CD4-positive, alpha-beta T cell (primary cell): ENCODE data around the gene CYS1. TPM values are rescaled to one million over a fixed set of nuclear protein-coding genes. Genes with fewer than 3 reads are reported as not detected.

Experiments used
- ATAC-seq: fragments of 200-7000 bp; cut with Tn5 transposase; one replicate; pipeline ENCODE4 v1.10.0; 2022; ENCODE audit warnings: mild to moderate bottlenecking; ENCODE audit not compliant: poor library complexity
- CTCF ChIA-PET: fragments of 350-600 bp; sonication (Branson Sonifier 250); formaldehyde crosslinking; loops from one replicate; lab custom pipeline; 2021; ENCODE audit warnings: antibody characterized with exemption, inconsistent platforms; lab: Charles Lee
- POLR2A ChIA-PET: fragments of 350-600 bp; sonication (Branson Sonifier 250); formaldehyde crosslinking; loops from one replicate; lab custom pipeline; 2021; ENCODE audit warnings: antibody characterized with exemption, inconsistent platforms; lab: Charles Lee
- DNase-seq, 14 experiments: peaks; one replicate each; pipeline ENCODE4 v3.0.0-alpha.2; 2013 to 2020; ENCODE audit warnings: mixed read lengths in 2 of 14
- H3K27ac ChIP-seq, 2 donors: one replicate each; pipeline versions ENCODE4 v1.5.1 to v1.7.0; 2013; ENCODE audit warnings: low read length in 2 of 2, low read depth in 1 of 2, mild to moderate bottlenecking in 1 of 2
- H3K27me3 ChIP-seq, 2 experiments: 1 replicate in 1 of 2; 2 replicates in 1 of 2; pipeline versions ENCODE4 v1.6.1 to v1.7.0; 2013; ENCODE audit warnings: low read length in 2 of 2, control low read depth in 1 of 2, mild to moderate bottlenecking in 1 of 2, moderate library complexity in 1 of 2; ENCODE audit not compliant: insufficient read depth in 2 of 2, control insufficient read depth in 1 of 2
- H3K36me3 ChIP-seq: one replicate; pipeline ENCODE4 v1.6.1; 2013; ENCODE audit warnings: low read length, control low read depth; ENCODE audit not compliant: insufficient read depth
- H3K4me1 ChIP-seq: one replicate; pipeline ENCODE4 v1.6.1; 2013; ENCODE audit warnings: low read length, control low read depth; ENCODE audit not compliant: insufficient read depth
- H3K4me3 ChIP-seq: one replicate; pipeline ENCODE4 v1.5.1; 2013; ENCODE audit warnings: mild to moderate bottlenecking, low read length, moderate library complexity
- H3K9me3 ChIP-seq, 2 experiments: 1 replicate in 1 of 2; 2 replicates in 1 of 2; pipeline versions ENCODE4 v1.6.1 to v1.7.0; 2013; ENCODE audit warnings: low read length in 2 of 2, mild to moderate bottlenecking in 2 of 2, control low read depth in 1 of 2, moderate library complexity in 1 of 2; ENCODE audit not compliant: control insufficient read depth in 1 of 2, insufficient read depth in 1 of 2
- H3K27ac Mint-ChIP-seq: one replicate; pipeline ENCODE4 v1.8.0; 2020; ENCODE audit warnings: mixed read lengths
- H3K27me3 Mint-ChIP-seq: one replicate; pipeline ENCODE4 v1.8.0; 2021; ENCODE audit warnings: mixed read lengths
- H3K36me3 Mint-ChIP-seq: one replicate; pipeline ENCODE4 v1.8.0; 2021; ENCODE audit warnings: low read depth, mixed read lengths
- H3K4me1 Mint-ChIP-seq: one replicate; pipeline ENCODE4 v1.8.0; 2021; ENCODE audit warnings: low read depth, mixed read lengths
- H3K4me3 Mint-ChIP-seq: one replicate; pipeline ENCODE4 v1.8.0; 2020; ENCODE audit warnings: mild to moderate bottlenecking, mixed read lengths
- H3K9me3 Mint-ChIP-seq: one replicate; pipeline ENCODE4 v1.8.0; 2020; ENCODE audit warnings: mixed read lengths
- intact Hi-C, 2 experiments: fragments of 100-400 bp; cut with DNase I in 1 of 2; cut with micrococcal nuclease in 1 of 2; formaldehyde crosslinking; loops; one replicate each; pipeline versions ENCODE4 v1.15.1 to v1.9.0; 2023 to 2025; cut with DNase I, micrococcal nuclease
- total RNA-seq, 174 experiments: library from RNA in 2 of 174; stranded (reverse) in 2 of 174; gene quantifications; one replicate each; pipeline ENCODE4 v1.2.3 and lab custom pipeline; 2021 to 2026
- TF ChIP-seq, protein P1 (sequence below): fragments of 200-600 bp; IDR thresholded peaks from one replicate; pipeline ENCODE4 v1.8.0; 2022; ENCODE audit warnings: antibody characterized with exemption, mild to moderate bottlenecking

The CYS1 gene
- total RNA-seq, 2 experiments from 2014 or later: not detected

DNA sequence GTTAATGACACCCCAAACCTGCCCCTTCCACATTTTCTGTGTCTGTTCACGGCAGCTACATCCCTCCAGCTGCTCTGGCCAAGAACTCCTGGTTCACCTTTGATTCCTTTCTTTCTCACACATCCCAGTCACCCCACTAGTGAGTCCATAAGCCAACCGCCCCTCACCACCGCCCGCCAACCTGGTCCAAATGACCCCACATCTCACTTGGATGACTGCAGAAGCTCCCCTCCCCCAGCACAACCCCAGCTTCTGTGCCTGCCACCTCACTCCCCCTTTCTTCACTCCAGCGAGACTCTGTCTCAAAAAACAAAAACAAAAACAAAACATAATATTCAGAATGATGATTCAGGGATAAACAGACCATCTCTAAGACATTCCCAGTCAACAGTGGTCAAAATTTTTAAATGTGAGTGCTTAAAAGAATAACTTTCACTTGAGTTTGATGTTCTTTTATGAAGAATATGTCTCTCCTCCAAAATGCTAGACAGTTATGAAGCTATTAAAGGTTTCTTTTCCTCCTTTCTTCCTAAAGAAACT, 3.2 kb downstream of the CYS1 start:
- peaks cover 18% of the 10 kb centered on the region for H3K4me1 Mint-ChIP-seq
- CTCF ChIA-PET: interaction anchor here (1.5 kb wide), 1 partner anchor 20 kb away, joined by 4 read pairs; no protein-coding TSS in a partner anchor

DNA sequence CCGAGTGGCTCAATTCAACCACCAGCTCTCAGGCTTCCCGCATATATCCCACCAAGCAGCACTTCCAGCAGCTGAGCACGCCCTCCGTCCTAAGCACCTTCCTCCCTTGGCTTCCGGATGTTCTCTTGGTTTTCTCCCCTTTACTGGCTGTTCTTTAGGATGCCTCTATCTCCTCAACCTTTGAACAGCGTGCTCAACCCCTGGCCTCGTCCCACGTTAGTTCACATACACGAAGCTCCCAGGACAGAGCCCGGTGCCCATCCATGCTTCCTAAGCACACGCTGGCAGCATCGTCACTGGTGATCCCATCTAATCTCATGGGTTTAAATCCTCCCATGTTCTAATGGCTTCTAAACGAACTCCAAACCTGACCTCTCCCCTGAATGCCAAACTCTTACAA, 3.7 kb downstream of the CYS1 start:
- TF ChIP-seq, protein P1, sequence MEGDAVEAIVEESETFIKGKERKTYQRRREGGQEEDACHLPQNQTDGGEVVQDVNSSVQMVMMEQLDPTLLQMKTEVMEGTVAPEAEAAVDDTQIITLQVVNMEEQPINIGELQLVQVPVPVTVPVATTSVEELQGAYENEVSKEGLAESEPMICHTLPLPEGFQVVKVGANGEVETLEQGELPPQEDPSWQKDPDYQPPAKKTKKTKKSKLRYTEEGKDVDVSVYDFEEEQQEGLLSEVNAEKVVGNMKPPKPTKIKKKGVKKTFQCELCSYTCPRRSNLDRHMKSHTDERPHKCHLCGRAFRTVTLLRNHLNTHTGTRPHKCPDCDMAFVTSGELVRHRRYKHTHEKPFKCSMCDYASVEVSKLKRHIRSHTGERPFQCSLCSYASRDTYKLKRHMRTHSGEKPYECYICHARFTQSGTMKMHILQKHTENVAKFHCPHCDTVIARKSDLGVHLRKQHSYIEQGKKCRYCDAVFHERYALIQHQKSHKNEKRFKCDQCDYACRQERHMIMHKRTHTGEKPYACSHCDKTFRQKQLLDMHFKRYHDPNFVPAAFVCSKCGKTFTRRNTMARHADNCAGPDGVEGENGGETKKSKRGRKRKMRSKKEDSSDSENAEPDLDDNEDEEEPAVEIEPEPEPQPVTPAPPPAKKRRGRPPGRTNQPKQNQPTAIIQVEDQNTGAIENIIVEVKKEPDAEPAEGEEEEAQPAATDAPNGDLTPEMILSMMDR: no peak
- Histone ChIP-seq H3K4me1 (peaks cover 25% of the 10 kb centered on the region), H3K9me3 (no peaks in the 10 kb centered on the region), H3K36me3 (no peaks in the 10 kb centered on the region), H3K4me3 (no peak overlapping the region), H3K27ac (no peak overlapping the region), H3K27me3 (peaks cover 45 to 62% of the 10 kb centered on the region in 2 experiments)
- Mint-ChIP-seq H3K4me1 (peaks cover 18% of the 10 kb centered on the region), H3K36me3 (no peaks in the 10 kb centered on the region), H3K4me3 (no peak overlapping the region), H3K9me3 (no peaks in the 10 kb centered on the region), H3K27me3 (peaks cover 72% of the 10 kb centered on the region), H3K27ac (no peak overlapping the region)
- ChIA-PET POLR2A (no interaction called here), CTCF (interaction anchor here (1.5 kb wide), 1 partner anchor 21 kb away, joined by 4 read pairs; no protein-coding TSS in a partner anchor)
- ATAC-seq: no peak
- DNase-seq: no peak
- intact Hi-C loops: loop anchor here (5.0 to 10.0 kb wide), 2 partner anchors 41 to 328 kb away; no protein-coding TSS in a partner anchor

More for the DNA sequence above, 3.2 kb downstream of the CYS1 start:
- Mint-ChIP-seq H3K27ac (no peak overlapping the region), H3K27me3 (peaks cover 72% of the 10 kb centered on the region), H3K4me3 (no peak overlapping the region), H3K36me3 (no peaks in the 10 kb centered on the region), H3K9me3 (no peaks in the 10 kb centered on the region)
- no peaks in the 10 kb centered on the region for H3K36me3 ChIP-seq
- H3K4me3 ChIP-seq: no peak overlapping the region
- DNase-seq (no peak), ATAC-seq (no peak)
- H3K4me1 ChIP-seq: peaks cover 30% of the 10 kb centered on the region
- no peak overlapping the region for H3K27ac ChIP-seq
- intact Hi-C loops: loop anchor here (5.0 to 10.0 kb wide), 2 partner anchors 40 to 328 kb away; no protein-coding TSS in a partner anchor
- no peaks in the 10 kb centered on the region for H3K9me3 ChIP-seq
- peaks cover 49 to 67% of the 10 kb centered on the region in 2 experiments for H3K27me3 ChIP-seq
- POLR2A ChIA-PET: no interaction called here
- TF ChIP-seq, protein P1: no peak

DNA sequence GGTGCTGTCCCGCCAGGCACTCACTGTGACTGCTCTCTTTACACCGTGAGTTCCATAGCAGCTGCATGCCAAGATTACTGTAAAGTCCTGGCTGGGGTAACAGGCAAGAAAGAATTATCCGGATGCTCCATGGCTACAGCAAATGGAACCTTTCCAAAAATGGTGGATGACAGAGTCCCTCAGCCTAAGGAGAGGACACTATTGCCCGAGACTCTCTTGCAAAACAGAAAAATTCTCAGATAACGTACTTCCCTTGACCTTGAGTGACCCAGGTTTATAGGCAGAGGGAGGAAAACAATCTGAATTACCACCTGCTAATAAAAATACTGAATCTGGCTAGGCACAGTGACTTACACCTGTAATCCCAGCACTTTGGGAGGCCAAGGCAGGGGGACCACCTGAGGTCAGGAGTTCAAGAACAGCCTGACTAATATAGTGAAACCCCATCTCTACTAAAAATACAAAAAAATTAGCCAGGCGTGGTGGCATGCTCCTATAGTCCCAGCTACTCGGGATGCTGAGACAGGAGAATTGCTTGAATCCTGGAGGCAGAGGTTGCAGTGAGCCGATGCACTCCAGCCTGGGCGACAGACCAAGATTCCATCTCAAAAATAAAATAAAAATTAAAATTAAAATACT, 4.5 kb downstream of the CYS1 start:
- Mint-ChIP-seq H3K36me3 (no peaks in the 10 kb centered on the region), H3K27ac (no peak overlapping the region), H3K4me3 (no peak overlapping the region), H3K27me3 (peaks cover 64% of the 10 kb centered on the region), H3K9me3 (no peaks in the 10 kb centered on the region), H3K4me1 (peaks cover 11% of the 10 kb centered on the region)
- ChIA-PET CTCF (interaction anchor here (0.6 to 1.9 kb wide), 2 partner anchors 21 to 27 kb away, joined by 3 to 10 read pairs; no protein-coding TSS in a partner anchor), POLR2A (no interaction called here)
- Histone ChIP-seq H3K9me3 (no peaks in the 10 kb centered on the region), H3K27me3 (peaks cover 38 to 53% of the 10 kb centered on the region in 2 experiments), H3K27ac (no peak overlapping the region), H3K4me1 (peaks cover 17% of the 10 kb centered on the region), H3K36me3 (no peaks in the 10 kb centered on the region), H3K4me3 (no peak overlapping the region)
- DNase-seq (no peak), ATAC-seq (no peak)
- intact Hi-C loops: loop anchor here (5.0 to 10.0 kb wide), 2 partner anchors 42 to 329 kb away; no protein-coding TSS in a partner anchor
- TF ChIP-seq, protein P1: no peak
